Measurements from ENCODE around the gene TNFAIP8. TPM values are rescaled to one million over a fixed set of nuclear protein-coding genes. Genes with fewer than 3 reads are reported as not detected.

TNFAIP8 gene
- total RNA-seq, 4 donors from 2014 or later, result 2.0 to 42.7 (median 15.5) TPM

DNA sequence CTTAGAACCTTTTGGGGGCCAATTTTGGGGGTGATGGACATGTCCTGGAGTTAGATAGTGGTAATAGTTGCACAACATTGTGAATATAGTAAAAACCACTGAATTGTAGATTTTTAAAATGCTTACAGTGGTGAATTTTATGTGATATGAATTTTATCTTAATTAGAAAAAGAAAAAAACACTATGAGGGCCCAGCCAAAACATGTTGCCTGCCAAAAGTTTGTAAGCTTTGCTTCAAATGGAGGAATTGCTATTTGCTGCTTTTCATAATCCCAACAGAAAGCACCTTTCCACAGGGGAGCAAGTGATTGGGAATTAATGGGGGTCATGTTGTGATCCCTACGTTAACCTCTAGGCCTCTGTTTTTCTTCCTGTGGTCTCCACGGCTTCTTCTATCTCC is 19.1 kb downstream of the TNFAIP8 start:
- Histone ChIP-seq H3K36me3 (no peaks in the 10 kb centered on the region), H3K27me3 (no peaks in the 10 kb centered on the region), H3K4me3 (no peak overlapping the region), H3K4me1 (no peaks in the 10 kb centered on the region), H3K27ac (no peak overlapping the region), H3K9me3 (no peaks in the 10 kb centered on the region)
- intact Hi-C loops (cut with DNase I; ENCODE audit: low total_unique reads), result no loop called here
- no peak for DNase-seq
- TF ChIP-seq, protein P1, sequence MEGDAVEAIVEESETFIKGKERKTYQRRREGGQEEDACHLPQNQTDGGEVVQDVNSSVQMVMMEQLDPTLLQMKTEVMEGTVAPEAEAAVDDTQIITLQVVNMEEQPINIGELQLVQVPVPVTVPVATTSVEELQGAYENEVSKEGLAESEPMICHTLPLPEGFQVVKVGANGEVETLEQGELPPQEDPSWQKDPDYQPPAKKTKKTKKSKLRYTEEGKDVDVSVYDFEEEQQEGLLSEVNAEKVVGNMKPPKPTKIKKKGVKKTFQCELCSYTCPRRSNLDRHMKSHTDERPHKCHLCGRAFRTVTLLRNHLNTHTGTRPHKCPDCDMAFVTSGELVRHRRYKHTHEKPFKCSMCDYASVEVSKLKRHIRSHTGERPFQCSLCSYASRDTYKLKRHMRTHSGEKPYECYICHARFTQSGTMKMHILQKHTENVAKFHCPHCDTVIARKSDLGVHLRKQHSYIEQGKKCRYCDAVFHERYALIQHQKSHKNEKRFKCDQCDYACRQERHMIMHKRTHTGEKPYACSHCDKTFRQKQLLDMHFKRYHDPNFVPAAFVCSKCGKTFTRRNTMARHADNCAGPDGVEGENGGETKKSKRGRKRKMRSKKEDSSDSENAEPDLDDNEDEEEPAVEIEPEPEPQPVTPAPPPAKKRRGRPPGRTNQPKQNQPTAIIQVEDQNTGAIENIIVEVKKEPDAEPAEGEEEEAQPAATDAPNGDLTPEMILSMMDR (IDR thresholded peaks at IDR 0.05), result no peak
- TF ChIP-seq POLR2A (IDR thresholded peaks at IDR 0.05), result no peak

DNA sequence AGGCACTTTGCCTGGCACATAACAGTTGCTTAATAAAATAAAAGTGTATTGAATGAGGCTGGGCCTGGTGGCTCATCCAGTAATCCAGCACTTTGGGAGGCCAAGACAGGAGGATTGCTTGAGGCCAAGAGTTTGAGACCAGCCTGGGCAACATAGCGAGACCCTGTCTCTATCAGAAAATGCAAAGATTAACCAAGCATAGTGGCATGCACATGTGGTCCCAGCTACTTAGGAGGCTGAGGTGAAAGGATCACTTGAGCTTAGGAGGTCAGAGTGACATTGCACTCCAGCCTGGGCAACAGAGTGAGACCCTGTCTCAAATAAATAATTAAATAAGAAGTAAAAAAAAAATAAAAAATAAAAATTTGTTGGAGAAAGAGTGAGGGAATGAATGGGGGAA is 21.2 kb downstream of the TNFAIP8 start:
- H3K4me1 ChIP-seq, result no peaks in the 10 kb centered on the region
- no peaks in the 10 kb centered on the region for H3K9me3 ChIP-seq
- no peak overlapping the region for H3K4me3 ChIP-seq
- H3K36me3 ChIP-seq, result no peaks in the 10 kb centered on the region
- no peak overlapping the region for H3K27ac ChIP-seq
- H3K27me3 ChIP-seq, result no peaks in the 10 kb centered on the region
- intact Hi-C loops (cut with DNase I; ENCODE audit: low total_unique reads), result no loop called here
- TF ChIP-seq, protein P1 (IDR thresholded peaks at IDR 0.05), result no peak
- no peak for TF ChIP-seq POLR2A (IDR thresholded peaks at IDR 0.05)
- DNase-seq, result no peak

GRCh38 chr5:119378075-119378700 is 22.4 kb downstream of the TNFAIP8 start:
- TF ChIP-seq, protein P1 (IDR thresholded peaks at IDR 0.05), result no peak
- TF ChIP-seq POLR2A (IDR thresholded peaks at IDR 0.05), result no peak
- Histone ChIP-seq H3K36me3 (no peaks in the 10 kb centered on the region), H3K27ac (no peak overlapping the region), H3K4me3 (no peak overlapping the region), H3K9me3 (no peaks in the 10 kb centered on the region), H3K27me3 (no peaks in the 10 kb centered on the region), H3K4me1 (no peaks in the 10 kb centered on the region)
- DNase-seq, result no peak
- intact Hi-C loops (cut with DNase I; ENCODE audit: low total_unique reads), result no loop called here

DNA sequence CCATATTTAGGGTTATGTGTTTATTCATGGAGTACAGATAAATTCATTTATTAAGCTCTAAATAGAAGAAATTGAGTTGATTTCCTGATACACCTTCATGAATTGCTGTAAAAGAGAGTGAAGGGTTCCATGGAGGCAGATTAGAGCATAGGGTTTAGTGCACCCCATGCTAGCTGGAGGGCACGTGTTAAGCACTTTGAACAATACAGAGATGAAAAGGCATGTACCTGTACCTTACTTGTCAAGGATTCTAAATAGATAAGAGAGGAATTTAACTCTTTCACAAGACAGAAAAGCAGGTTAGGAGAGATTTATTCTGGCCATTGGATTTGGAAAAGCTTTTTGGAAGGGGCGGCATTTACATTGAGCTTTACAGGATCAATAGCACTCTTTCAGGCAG is 23.3 kb downstream of the TNFAIP8 start:
- intact Hi-C loops (cut with DNase I; ENCODE audit: low total_unique reads), result no loop called here
- no peaks in the 10 kb centered on the region for H3K36me3 ChIP-seq

GRCh38 chr5:119379942-119380547 is 24.2 kb downstream of the TNFAIP8 start:
- no peak for DNase-seq
- intact Hi-C loops (cut with DNase I; ENCODE audit: low total_unique reads), result no loop called here
- Histone ChIP-seq H3K9me3 (no peaks in the 10 kb centered on the region), H3K36me3 (no peaks in the 10 kb centered on the region), H3K4me3 (no peak overlapping the region), H3K4me1 (no peaks in the 10 kb centered on the region), H3K27ac (no peak overlapping the region), H3K27me3 (no peaks in the 10 kb centered on the region)
- TF ChIP-seq POLR2A (IDR thresholded peaks at IDR 0.05), result no peak
- TF ChIP-seq, protein P1 (IDR thresholded peaks at IDR 0.05), result no peak

More for the DNA sequence above, 23.3 kb downstream of the TNFAIP8 start:
- Histone ChIP-seq H3K9me3 (no peaks in the 10 kb centered on the region), H3K4me1 (no peaks in the 10 kb centered on the region), H3K27me3 (no peaks in the 10 kb centered on the region), H3K4me3 (no peak overlapping the region), H3K27ac (no peak overlapping the region)
- DNase-seq, result no peak
- TF ChIP-seq, protein P1 (IDR thresholded peaks at IDR 0.05), result no peak
- TF ChIP-seq POLR2A (IDR thresholded peaks at IDR 0.05), result no peak

All from uterus (tissue), 4 donors.